Testis (tissue), 2 donors: Measurements from ENCODE around the gene IFITM2.

Source experiments
- CTCF ChIP-seq, 3 experiments: fragments of 450-650 bp in 2 of 3; fragments of 200-600 bp in 1 of 3; sonication (generic) in 1 of 3; IDR thresholded peaks; one replicate each; pipeline ENCODE4 v1.5.1; 2016 to 2019; ENCODE audit warnings: antibody characterized with exemption in 3 of 3, mild to moderate bottlenecking in 2 of 3, moderate library complexity in 1 of 3
- POLR2A ChIP-seq: fragments of 450-650 bp; IDR thresholded peaks from one replicate; pipeline ENCODE4 v1.6.1; 2017; ENCODE audit warnings: antibody characterized with exemption, mild to moderate bottlenecking, moderate library complexity

- TF ChIP-seq CTCF (IDR thresholded peaks at IDR 0.05): no peak
- no peak for TF ChIP-seq POLR2A
Measured at GRCh38 chr11:290621-291231, 16.9 kb upstream of the IFITM2 start.
